Omental fat pad (tissue), 4 donors: ENCODE data around the gene RAD54L. TPM values are rescaled to one million over a fixed set of nuclear protein-coding genes. Genes with fewer than 3 reads are reported as not detected.
"Not testable (repeated sequence)": the region's sequence is repeated elsewhere in the genome, so short reads cannot be mapped to it uniquely, and the experiment has no call there.

Source experiments
- ATAC-seq: fragments of 150-250 bp; one replicate; pipeline ENCODE4 v1.9.1; 2016; ENCODE audit warnings: mild to moderate bottlenecking, moderate library complexity; ENCODE audit not compliant: low FRiP score
- DNase-seq: peaks from one replicate; pipeline ENCODE4 v3.0.0-alpha.2; 2019; ENCODE audit warnings: low spot score
- total RNA-seq, 4 donors: library from RNA; depleted of rRNA; stranded (reverse); fragments of >200 nt; gene quantifications; one replicate each; pipeline ENCODE4 v1.1.0, GENCODE V29; 2016
- TF ChIP-seq, protein P1 (sequence below), 3 donors: fragments of 450-650 bp; IDR thresholded peaks; one replicate each; pipeline ENCODE4 v1.5.1; 2016 to 2017; ENCODE audit warnings: antibody characterized with exemption in 3 of 3, mild to moderate bottlenecking in 3 of 3, moderate library complexity in 2 of 3

RAD54L gene
- total RNA-seq, 4 donors from 2014 or later, result 0.28 to 1.4 TPM; not detected in 2

DNA sequence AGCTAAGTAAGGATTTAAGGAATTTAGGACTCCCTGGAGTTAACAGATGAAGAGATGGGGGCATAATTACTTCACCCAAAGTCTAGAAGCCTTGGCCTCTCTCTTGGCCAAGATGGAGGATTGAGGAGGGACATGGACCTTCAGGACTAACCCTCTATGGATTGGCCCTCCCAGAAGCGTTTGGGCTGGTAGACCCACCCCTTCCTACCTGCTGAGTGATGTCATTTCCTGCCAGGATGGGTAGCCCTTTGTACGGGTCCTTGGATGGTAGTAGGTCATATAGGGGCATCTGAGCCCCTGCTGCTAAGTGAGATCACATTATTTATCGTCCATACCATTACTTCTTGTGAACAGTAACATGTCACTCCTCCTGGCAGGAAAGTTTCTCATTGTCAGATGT is 26.8 kb upstream of the RAD54L start:
- no peak for DNase-seq
- no peak for ATAC-seq
- TF ChIP-seq, protein P1, sequence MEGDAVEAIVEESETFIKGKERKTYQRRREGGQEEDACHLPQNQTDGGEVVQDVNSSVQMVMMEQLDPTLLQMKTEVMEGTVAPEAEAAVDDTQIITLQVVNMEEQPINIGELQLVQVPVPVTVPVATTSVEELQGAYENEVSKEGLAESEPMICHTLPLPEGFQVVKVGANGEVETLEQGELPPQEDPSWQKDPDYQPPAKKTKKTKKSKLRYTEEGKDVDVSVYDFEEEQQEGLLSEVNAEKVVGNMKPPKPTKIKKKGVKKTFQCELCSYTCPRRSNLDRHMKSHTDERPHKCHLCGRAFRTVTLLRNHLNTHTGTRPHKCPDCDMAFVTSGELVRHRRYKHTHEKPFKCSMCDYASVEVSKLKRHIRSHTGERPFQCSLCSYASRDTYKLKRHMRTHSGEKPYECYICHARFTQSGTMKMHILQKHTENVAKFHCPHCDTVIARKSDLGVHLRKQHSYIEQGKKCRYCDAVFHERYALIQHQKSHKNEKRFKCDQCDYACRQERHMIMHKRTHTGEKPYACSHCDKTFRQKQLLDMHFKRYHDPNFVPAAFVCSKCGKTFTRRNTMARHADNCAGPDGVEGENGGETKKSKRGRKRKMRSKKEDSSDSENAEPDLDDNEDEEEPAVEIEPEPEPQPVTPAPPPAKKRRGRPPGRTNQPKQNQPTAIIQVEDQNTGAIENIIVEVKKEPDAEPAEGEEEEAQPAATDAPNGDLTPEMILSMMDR (IDR thresholded peaks at IDR 0.05), result no peak

- TF ChIP-seq, protein P1 (IDR thresholded peaks at IDR 0.05), result no peak
- DNase-seq (no peak), ATAC-seq (no peak)
Measured at GRCh38 chr1:46221749-46222148, 25.8 kb upstream of the RAD54L start.

GRCh38 chr1:46223055-46223454 is 24.5 kb upstream of the RAD54L start:
- DNase-seq, ATAC-seq: not testable (repeated sequence)

- TF ChIP-seq, protein P1 (IDR thresholded peaks at IDR 0.05), result peak in 1 of 3 donors; percentile 60
- ATAC-seq, result peak; percentile 77
- peak; percentile 32 for DNase-seq
Measured at GRCh38 chr1:46223472-46223943, 24.1 kb upstream of the RAD54L start.

GRCh38 chr1:46224966-46225365 is 22.6 kb upstream of the RAD54L start:
- TF ChIP-seq, protein P1 (IDR thresholded peaks at IDR 0.05), result no peak
- DNase-seq (no peak), ATAC-seq (no peak)

GRCh38 chr1:46231231-46231630 is 16.3 kb upstream of the RAD54L start:
- ATAC-seq, result not testable (repeated sequence)

GRCh38 chr1:46236882-46237281 is 10.7 kb upstream of the RAD54L start:
- DNase-seq (no peak), ATAC-seq (no peak)
- TF ChIP-seq, protein P1 (IDR thresholded peaks at IDR 0.05), result no peak

More at GRCh38 chr1:46231231-46231630, 16.3 kb upstream of the RAD54L start:
- DNase-seq, result not testable (repeated sequence)

GRCh38 chr1:46238865-46239264 is 8.7 kb upstream of the RAD54L start:
- ATAC-seq, DNase-seq: not testable (repeated sequence)

DNA sequence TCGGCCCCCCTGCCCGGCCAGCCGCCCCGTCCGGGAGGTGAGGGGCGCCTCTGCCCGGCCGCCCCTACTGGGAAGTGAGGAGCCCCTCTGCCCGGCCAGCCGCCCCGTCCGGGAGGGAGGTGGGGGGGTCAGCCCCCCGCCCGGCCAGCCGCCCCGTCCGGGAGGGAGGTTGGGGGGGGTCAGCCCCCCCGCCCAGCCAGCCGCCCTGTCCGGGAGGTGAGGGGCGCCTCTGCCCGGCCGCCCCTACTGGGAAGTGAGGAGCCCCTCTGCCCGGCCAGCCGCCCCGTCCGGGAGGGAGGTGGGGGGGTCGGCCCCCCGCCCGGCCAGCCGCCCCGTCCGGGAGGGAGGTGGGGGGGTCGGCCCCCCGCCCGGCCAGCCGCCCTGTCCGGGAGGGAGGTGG is 5.8 kb upstream of the RAD54L start:
- DNase-seq, ATAC-seq: not testable (repeated sequence)
